AG20443 (cell line): ENCODE data around the gene THSD4.
"Not testable (repeated sequence)": the region's sequence is repeated elsewhere in the genome, so short reads cannot be mapped to it uniquely, and the experiment has no call there.

ENCODE experiments used
- DNase-seq: peaks from one replicate; pipeline ENCODE4 v3.0.0; 2012; ENCODE audit warnings: low spot score, mixed read lengths

Gene THSD4

DNA sequence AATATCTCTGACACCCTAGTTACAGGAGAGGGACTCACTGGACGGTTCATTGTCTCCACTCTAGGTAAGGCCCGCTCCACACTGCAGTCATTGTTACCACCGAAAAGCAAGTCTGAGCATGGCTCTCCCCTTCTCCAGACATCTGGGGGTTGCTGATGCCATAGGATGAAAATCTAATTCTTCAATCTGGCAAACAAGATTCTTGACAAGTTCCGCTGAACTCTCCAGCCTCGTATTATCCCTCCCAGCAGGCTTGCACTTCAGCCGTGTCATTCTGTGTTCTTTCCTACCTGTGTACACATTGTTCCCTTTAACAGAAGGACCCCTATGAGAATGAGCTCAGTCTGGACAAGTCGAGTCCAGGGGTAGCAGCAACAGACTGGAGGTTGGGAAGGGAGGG is 542.8 kb downstream of the THSD4 start:
- DNase-seq = no peak

DNA sequence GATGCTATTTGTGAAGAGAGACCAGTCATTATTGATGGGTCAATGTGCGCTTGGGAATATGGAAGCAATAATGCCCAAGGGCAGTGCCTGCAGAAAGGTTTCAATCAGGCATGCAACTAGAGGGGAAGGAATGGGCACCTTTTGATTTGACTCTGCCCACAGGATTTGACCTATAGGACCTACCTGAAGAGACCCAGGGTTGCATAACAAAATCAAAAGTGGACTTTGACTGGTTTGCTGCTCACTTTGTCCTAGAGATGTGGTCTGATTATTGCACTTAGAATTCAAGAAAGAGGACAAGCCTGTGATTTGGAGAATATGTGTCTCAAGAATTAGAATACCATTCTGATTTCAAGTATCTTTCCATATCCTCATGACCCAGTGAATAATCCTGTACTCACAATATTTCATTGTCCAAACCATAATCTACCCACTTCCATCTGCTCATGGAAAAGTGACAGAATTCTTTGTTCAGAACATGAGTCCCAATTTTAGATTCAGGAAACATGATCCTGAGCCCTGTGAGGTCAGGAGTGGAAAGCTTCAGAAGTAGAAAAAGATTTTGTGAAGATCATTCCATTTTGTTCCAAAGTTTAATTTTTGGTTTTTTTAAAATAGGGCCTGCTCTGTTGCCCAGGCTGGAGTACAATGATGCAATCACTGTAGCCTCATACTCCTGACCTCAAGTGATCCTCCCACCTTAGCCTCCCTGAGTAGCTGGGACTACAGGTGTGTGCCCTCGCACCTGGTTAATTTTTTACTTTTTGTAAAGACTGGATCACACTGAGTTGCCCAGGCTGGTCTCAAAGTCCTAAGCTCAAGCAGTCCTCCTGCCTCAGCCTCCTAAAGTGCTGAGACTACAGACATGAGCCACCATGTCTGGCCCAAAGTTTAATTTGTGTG is 543.8 kb downstream of the THSD4 start:
- no peak for DNase-seq

DNA sequence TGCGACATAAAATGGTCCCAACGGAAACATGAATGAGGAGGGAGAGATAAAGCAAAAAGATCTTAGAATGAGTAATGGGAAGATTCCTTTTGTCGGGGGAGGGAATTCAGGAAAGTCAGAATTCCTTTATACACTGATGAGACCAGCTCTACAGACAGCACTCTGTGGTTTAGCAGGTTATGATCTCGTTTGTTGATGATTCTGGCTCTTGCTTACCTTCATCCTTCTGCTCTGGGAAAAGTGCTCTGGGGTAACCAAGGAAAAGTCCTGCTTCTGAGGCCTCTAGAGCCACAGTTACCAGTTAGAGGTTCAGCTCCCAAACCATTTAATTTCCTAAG is 544.4 kb downstream of the THSD4 start:
- no peak for DNase-seq

DNA sequence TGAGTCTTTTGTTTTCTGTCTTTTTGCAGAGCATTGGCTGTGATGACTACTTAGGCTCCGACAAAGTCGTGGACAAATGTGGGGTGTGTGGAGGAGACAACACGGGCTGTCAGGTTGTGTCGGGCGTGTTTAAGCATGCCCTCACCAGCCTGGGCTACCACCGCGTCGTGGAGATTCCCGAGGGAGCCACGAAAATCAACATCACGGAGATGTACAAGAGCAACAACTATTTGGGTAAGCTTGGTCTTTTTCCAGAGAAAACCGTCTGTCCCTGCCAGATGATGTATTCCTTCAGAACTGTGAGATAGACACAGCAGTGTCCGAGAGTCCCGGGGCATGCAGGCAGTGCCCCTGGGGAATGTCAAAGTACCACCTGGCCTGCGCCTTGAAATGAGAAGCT is 545.2 kb downstream of the THSD4 start:
- DNase-seq = no peak

GRCh38 chr15:71662306-71662705 is 547.0 kb downstream of the THSD4 start:
- DNase-seq = no peak

DNA sequence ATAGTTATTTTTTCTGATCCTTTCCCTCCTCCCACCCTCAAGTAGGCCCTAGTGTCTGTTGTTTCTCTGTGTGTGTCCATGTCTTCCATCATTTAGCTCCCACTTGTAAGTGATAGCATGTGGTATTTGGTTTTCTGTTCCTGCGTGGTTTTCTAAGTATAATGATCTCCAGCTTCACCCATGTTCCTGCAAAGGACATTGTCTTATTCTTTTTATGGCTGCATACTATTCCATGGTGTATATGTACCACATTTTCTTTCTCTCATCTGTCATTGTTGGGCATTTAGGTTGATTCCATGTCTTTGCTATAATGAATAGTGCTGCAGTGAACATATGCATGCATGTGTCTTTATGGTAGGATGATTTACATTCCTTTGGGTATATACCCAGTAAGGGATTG is 549.4 kb downstream of the THSD4 start:
- no peak for DNase-seq

GRCh38 chr15:71666763-71667620 is 551.7 kb downstream of the THSD4 start:
- DNase-seq = no peak

GRCh38 chr15:71669688-71670087 is 554.4 kb downstream of the THSD4 start:
- no peak for DNase-seq

- DNase-seq = not testable (repeated sequence)
These were observed 555.0 kb downstream of the THSD4 start for GRCh38 chr15:71670222-71670621.

DNA sequence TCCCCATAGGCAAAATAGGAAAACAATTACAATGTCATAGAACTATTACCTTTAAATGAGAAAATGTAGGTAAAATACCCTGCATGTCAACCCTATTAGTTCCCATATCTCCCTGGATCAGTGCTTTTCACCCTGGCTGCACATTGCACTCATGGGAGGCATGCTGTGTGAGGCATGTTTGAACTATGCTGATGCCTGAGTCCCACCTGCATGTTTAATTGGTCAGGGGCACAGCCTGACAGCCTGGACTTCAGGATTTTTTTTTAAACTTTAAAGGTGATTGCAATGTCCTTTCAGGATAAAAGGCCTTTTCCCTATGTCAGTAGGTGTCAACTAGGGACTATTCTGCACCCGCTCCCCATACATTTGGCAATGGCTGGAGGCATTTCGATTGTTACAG is 559.1 kb downstream of the THSD4 start:
- DNase-seq = no peak

DNA sequence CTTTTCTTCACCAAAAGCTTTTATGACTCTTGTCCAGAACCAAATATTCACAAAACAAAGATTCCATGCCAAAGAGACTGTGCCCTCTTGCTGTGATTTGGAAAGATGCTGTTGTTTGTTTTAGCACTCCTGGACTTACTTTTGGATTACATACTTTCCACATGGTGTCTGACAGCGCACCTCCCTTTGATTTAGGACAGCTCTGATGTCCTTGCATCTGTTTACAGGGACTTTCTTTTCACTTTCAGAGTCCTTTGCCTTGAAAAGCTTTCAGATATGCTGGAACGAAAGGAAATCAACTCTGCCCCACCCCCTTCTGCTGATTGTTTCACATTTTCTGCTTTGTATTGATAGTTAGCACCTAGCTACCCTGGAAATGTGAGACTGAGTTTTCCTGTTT is 562.1 kb downstream of the THSD4 start:
- no peak for DNase-seq

DNA sequence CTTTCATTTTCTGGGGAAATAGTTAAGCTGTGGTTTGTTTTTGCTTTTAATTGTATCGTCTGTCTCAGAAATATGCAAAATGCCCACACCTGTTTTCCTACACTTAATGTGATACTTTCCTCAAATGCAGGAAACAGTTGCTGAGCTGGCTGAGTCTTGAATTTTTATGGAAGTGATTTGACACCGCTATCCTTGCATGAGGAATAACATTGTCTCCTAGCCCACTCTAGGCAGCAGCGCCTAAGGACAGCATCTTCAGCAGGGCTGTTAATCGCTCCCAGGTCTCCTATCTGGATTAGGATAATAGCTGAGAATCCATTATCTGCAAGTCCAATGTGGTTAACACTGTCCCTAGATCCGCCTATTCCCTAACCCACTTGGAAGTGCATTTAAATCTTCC is 562.5 kb downstream of the THSD4 start:
- no peak for DNase-seq

GRCh38 chr15:71678191-71678590 is 562.9 kb downstream of the THSD4 start:
- DNase-seq = peak; percentile 16

DNA sequence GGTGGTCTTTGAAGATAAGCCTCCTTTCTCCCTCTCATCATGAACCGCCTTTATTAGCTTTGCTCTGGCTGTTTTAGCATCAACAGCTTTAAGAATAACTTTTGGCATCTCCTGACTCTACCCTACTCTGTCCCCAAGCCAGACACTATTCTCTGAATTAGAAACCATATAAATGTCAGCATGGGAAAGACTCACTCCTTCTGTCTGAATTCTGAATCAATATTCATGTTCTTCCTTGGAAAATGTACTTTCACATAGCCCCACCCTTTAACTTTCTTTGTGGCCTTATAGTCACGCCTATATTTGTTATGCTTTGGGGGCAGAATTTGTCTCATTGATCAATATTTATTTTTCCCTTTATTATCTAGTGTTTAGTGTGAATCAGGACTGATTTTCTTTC is 563.3 kb downstream of the THSD4 start:
- no peak for DNase-seq

GRCh38 chr15:71679223-71679792 is 564.0 kb downstream of the THSD4 start:
- DNase-seq = no peak

DNA sequence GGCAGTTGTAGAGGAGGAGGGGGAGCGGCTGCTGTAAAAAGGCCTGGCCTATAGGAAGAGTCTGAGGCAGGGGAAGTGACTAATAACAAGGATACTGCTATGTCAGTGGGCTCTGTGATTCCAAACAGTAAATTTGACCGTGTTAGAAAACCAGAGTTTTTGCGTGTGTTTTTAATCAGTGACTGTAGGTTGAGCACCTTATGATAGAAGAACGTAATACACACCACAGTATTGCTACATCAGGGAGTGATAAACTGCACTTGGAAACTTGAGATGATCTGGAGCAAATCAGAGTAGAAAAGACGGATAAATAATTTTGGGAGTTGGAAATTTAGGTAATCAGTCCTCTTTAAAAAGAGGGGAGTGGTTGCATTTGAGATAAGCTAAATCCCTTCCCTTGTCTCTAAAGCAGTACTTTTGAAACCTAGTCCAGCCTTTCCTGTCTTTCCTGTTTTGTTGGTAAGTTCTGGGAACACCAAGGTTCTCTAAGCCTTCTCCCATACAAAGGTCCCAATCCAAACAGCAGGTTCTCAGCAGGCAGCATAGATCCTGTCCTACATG is 564.6 kb downstream of the THSD4 start:
- no peak for DNase-seq

DNA sequence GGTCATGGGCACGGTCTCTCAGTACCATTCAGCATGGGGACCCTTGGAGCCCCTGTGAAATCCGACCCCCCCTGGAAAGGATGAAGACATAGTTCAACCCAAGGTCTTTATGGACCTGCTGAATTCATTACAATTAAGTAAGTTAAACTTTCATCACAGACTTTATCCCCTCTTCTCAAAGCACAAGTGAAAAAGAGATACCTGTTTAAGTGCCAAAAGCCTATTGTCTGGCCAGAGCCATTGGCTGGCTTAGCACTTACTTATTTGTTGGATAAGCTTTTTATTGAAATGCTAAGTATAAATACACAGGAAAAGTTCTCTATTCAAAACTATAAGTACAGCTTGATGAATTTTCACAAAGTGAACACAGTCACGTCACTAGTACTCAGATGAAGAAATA is 566.7 kb downstream of the THSD4 start:
- no peak for DNase-seq

DNA sequence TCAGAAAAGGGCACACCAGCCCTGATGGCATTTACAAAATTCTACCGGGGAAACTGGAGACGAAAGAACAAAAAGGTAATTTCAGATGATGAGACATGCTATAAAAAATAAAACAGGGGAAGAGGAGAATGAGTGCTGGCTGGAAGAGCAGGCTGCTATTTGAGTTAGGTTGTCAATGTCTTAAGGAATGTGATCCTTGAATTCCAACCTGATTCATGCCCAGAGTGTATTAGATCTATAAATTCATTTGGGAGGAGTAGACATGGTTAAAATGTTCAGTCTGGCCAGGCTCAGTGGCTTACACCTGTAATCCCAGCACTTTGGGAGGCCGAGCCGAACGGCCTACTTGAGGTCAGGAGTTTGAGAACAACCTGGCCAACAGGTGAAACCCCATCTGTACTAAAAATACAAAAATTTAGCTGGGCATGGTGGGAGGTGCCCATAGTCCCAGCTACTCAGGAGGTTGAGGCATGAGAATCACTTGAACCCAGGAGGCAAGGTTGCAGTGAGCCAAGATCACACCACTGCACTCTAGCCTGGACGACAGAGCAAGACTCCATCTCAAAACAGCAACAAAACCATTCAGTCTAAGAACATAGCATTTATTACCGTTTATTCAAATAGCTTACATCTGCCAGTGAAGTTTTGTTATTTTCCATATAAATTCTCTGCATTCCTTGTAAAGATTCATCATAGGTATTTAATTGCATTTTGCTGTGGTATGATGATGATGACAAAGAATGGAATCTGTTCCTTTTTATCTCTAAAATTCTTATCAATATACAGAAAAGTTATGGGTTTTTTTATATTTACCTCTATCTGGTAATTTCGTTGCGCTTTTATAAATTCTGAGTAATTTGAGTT is 568.4 kb downstream of the THSD4 start:
- DNase-seq = no peak

GRCh38 chr15:71685420-71685993 is 570.2 kb downstream of the THSD4 start:
- no peak for DNase-seq

GRCh38 chr15:71686221-71687050 is 571.2 kb downstream of the THSD4 start:
- no peak for DNase-seq
